ENCODE measurements around the gene HOXB5. TPM values are rescaled to one million over a fixed set of nuclear protein-coding genes. Genes with fewer than 3 reads are reported as not detected.

HOXB5 gene
- total and polyA plus RNA-seq, 4 donors, result 2.9 to 116 (median 56.0) TPM

DNA sequence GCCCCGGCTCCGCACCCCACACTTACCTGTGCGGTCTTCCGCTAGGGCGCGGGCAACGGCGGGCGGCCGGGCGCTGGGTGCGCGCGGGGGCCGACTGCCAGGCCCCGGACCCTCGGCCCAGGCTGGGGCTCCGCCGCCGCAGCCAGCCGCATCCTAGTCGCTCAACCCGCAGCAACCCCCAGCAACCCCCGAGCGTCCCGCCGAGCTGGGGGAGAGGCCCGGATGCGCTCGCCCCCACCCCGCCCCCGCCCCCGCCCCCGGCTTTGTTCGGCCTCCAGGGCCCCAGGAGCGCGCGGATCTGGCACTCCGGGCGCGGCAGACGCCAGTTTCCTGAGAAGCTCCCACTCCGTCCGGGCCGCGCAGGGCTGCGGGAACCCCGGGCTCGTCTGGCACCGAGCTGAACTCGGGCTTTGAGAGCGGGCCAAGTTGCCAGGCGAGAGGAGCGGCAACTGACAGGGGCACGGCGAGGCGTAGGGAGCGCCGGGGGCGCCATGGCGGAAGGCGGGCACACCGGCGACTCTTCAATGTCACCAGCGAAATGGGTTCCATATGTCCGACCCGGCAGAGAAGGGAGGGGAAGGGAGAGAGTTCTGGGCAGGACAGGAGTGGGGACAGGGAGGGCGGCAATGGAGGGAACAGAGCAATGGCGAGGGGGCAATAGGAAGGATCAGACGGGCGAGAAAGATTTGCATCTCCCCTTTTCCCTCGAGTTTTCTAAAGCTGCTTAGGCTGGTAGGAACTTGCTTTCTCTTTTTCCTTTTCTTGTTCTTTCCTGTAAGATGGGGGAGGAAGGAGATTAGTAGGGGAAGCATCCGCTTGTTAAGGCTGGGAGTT, 29.2 kb downstream of the HOXB5 start:
- no peaks in the 10 kb centered on the region for H3K27me3 ChIP-seq (ENCODE audit: control insufficient read depth, insufficient read depth, low read length)
- peak in 1 of 6 donors; percentile 66 for DNase-seq (ENCODE audit: low read depth in 4 of 6, low spot score in 6 of 6)
- H3K9me3 ChIP-seq (ENCODE audit: control insufficient read depth, insufficient read depth, low read length), result no peaks in the 10 kb centered on the region
- peaks cover 32% of the 10 kb centered on the region for H3K36me3 ChIP-seq (ENCODE audit: control insufficient read depth, insufficient read depth, low read length)
- H3K4me3 ChIP-seq (ENCODE audit: low read depth, low read length), result peak overlapping the region; percentile 48
- peak overlapping the region; percentile 99 for H3K27ac ChIP-seq (ENCODE audit: low read depth, low read length)
- WGBS (ENCODE audit: insufficient coverage), result 4% methylated on average over 69 of the region's 73 CpGs
- H3K4me1 ChIP-seq (ENCODE audit: control insufficient read depth, insufficient read depth, low read length), result peaks cover 91% of the 10 kb centered on the region

DNA sequence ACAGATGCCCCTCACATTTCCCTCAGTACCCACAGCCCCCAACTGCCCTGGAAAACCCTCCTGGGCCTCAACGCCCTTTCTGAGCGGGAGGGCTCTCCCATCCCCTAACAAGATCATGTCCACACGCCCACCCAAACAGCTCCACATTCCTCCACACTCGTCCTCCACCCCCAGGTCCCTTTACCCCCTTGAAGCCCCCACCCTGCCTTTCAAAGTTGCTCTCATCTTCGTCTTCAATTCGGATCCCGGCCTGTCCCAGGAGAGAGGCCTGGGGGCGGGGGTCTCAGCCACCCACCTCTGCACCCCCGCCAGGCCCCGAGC, 29.8 kb downstream of the HOXB5 start:
- Histone ChIP-seq H3K4me3 (ENCODE audit: low read depth, low read length) (peak overlapping the region; percentile 30), H3K27ac (ENCODE audit: low read depth, low read length) (peak overlapping the region; percentile 99), H3K27me3 (ENCODE audit: control insufficient read depth, insufficient read depth, low read length) (no peaks in the 10 kb centered on the region), H3K4me1 (ENCODE audit: control insufficient read depth, insufficient read depth, low read length) (peaks cover 93% of the 10 kb centered on the region), H3K36me3 (ENCODE audit: control insufficient read depth, insufficient read depth, low read length) (peaks cover 32% of the 10 kb centered on the region), H3K9me3 (ENCODE audit: control insufficient read depth, insufficient read depth, low read length) (no peaks in the 10 kb centered on the region)
- 2% methylated on average over 10 of the region's 10 CpGs for WGBS (ENCODE audit: insufficient coverage)
- DNase-seq (ENCODE audit: low read depth in 4 of 6, low spot score in 6 of 6), result no peak

DNA sequence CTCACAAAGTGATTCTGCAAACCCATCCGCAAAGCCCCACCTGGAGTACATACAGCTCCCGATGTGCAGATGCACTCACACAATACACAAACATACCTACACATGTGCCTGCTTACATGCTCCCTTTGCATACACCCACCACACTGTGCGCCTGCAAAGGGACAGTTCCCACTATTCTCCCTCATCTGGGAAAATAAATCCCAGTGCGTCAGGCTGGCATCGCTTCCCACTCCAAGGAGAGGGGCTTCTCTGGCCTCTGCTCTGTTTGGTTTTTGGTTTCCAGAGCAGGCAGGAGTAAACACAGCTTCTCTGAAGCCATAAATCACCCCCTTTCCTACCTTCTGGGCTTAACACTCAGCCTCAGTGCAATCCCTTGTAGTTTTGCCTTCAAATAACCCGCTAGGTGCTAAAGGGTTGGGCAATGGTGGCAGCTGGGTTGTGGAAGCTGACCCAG, 30.2 kb downstream of the HOXB5 start:
- peak in 2 of 6 donors; percentile 62 to 88 for DNase-seq (ENCODE audit: low read depth in 4 of 6, low spot score in 6 of 6)
- Histone ChIP-seq H3K9me3 (ENCODE audit: control insufficient read depth, insufficient read depth, low read length) (no peaks in the 10 kb centered on the region), H3K27ac (ENCODE audit: low read depth, low read length) (peak overlapping the region; percentile 99), H3K36me3 (ENCODE audit: control insufficient read depth, insufficient read depth, low read length) (peaks cover 36% of the 10 kb centered on the region), H3K27me3 (ENCODE audit: control insufficient read depth, insufficient read depth, low read length) (no peaks in the 10 kb centered on the region), H3K4me3 (ENCODE audit: low read depth, low read length) (peak overlapping the region; percentile 30), H3K4me1 (ENCODE audit: control insufficient read depth, insufficient read depth, low read length) (peaks cover 93% of the 10 kb centered on the region)
- 10% methylated on average over 5 of the region's 6 CpGs for WGBS (ENCODE audit: insufficient coverage)

DNA sequence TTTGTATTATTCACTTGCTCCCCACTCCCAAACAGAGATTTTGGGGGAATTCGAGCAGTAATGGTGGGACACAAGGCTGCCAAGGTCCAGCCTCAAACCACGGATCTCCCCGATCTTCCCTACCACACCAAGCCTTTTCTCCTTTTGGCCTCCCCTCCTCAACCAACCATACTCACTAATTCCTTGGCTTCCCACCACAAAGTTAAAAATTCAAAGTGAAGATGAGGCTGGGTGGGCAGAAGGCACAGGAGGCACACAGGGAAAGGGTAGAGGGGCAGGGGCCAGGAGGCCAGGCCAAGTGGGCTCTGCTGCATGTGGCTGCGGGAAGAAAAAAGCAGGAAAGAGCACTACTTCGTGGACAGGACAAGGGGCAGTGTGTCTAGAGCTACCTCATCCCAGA, 30.6 kb downstream of the HOXB5 start:
- Histone ChIP-seq H3K27ac (ENCODE audit: low read depth, low read length) (peak overlapping the region; percentile 99), H3K27me3 (ENCODE audit: control insufficient read depth, insufficient read depth, low read length) (no peaks in the 10 kb centered on the region), H3K36me3 (ENCODE audit: control insufficient read depth, insufficient read depth, low read length) (peaks cover 40% of the 10 kb centered on the region), H3K4me3 (ENCODE audit: low read depth, low read length) (peak overlapping the region; percentile 30), H3K9me3 (ENCODE audit: control insufficient read depth, insufficient read depth, low read length) (no peaks in the 10 kb centered on the region), H3K4me1 (ENCODE audit: control insufficient read depth, insufficient read depth, low read length) (peaks cover 93% of the 10 kb centered on the region)
- DNase-seq (ENCODE audit: low read depth in 4 of 6, low spot score in 6 of 6), result no peak
- 4% methylated on average over 4 of the region's 5 CpGs for WGBS (ENCODE audit: insufficient coverage)

DNA sequence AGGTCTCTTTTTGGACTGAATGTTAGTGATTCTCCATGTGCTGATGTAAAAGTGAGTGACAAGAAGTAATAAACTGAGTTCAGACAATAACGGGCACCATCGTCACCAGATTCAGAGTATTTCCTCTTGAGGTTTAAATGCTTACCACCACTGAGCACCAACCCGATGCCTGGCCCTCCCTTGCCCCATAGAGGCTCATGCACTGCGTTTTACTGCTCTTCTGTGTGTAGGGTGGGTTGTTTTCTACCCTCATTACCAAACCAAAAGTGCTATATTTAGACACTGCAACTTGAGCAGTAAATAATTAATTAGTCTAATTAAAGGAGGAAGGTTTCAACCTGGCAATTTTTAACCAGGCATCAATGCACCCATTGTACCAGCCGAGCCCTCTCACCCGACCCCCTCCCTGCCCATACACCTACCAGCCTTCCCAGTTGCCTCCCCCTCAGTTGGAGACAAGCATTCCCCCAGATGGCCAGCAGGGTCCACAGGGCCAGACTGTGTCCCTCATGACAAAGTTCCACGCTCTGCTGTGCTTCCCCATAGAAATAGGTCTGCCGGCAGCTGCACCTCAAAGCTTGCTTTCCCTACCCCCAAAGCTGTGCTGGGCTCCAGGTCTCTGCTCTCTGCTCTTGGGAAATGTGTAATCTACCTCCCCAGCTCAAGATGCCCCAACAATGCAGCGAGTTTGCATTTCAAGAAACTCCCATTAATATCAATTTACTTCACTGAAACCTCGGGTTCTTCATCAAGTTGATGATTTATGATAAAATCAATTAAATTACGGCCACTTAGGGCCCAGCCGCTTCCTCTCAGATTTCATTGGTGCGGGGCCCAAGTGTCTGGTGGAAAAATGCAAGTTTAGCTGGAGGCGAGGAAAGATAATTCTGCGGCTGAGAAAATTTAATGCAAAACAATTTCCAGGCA, 31.4 kb downstream of the HOXB5 start:
- no peaks in the 10 kb centered on the region for H3K27me3 ChIP-seq (ENCODE audit: control insufficient read depth, insufficient read depth, low read length)
- peaks cover 95% of the 10 kb centered on the region for H3K4me1 ChIP-seq (ENCODE audit: control insufficient read depth, insufficient read depth, low read length)
- H3K27ac ChIP-seq (ENCODE audit: low read depth, low read length), result peak overlapping the region; percentile 99
- H3K9me3 ChIP-seq (ENCODE audit: control insufficient read depth, insufficient read depth, low read length), result no peaks in the 10 kb centered on the region
- peak overlapping the region; percentile 30 for H3K4me3 ChIP-seq (ENCODE audit: low read depth, low read length)
- 16% methylated on average over 7 of the region's 15 CpGs for WGBS (ENCODE audit: insufficient coverage)
- no peak for DNase-seq (ENCODE audit: low read depth in 4 of 6, low spot score in 6 of 6)
- H3K36me3 ChIP-seq (ENCODE audit: control insufficient read depth, insufficient read depth, low read length), result peaks cover 41% of the 10 kb centered on the region

DNA sequence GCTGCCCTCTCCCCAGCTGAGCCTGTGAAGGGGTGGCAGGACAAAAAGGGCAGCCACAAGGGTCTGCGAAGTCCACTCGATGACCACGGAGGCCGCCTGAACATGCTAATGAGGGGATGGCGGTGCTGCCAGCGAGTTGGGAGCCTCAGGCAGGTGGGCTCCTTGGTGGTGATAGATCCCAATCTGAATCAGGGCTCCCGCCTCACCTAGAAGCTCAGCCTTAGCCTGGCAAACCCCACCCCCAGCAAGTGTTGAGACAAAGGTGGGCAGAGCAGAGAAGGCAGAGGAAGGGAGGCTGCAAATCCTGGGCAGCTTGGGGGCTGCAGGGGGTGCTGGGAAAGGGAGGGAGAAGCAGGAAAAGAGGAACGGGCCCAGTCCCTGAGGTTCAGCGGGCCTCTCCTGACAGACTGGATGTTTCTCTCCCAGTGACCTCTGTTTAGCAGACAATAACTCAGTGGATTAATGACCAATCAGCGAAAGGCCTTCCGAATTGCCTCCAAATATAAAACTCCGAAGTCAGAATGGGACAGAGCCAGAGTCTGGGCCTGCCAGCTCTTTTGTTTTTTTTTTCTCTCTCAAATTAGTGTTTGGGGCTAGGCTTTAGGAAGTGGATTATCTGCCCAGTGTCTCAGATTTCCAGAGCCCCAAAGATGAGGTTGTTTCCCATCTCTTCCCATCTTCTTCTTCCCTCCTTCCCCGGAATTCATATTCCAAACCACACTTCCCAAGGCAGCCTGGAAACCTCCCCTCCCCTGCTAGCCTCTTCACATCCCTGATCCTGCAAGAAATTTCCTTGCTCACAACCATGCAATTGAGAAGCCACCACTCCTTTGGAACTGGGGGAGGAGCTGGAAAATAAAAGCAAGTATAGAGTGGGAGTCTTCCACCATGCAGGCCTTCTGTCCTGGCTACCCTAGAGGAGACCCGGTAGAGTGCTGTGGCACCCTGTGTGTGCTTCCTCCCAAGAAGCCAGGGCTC, 33.5 kb downstream of the HOXB5 start:
- peaks cover 86% of the 10 kb centered on the region for H3K4me1 ChIP-seq (ENCODE audit: control insufficient read depth, insufficient read depth, low read length)
- H3K36me3 ChIP-seq (ENCODE audit: control insufficient read depth, insufficient read depth, low read length), result peaks cover 35% of the 10 kb centered on the region
- H3K4me3 ChIP-seq (ENCODE audit: low read depth, low read length), result peak overlapping the region; percentile 28
- no peaks in the 10 kb centered on the region for H3K9me3 ChIP-seq (ENCODE audit: control insufficient read depth, insufficient read depth, low read length)
- H3K27me3 ChIP-seq (ENCODE audit: control insufficient read depth, insufficient read depth, low read length), result no peaks in the 10 kb centered on the region
- peak overlapping the region; percentile 99 for H3K27ac ChIP-seq (ENCODE audit: low read depth, low read length)
- DNase-seq (ENCODE audit: low read depth in 4 of 6, low spot score in 6 of 6), result peak in 1 of 6 donors; percentile 81
- 14% methylated on average over 9 of the region's 14 CpGs for WGBS (ENCODE audit: insufficient coverage)

DNA sequence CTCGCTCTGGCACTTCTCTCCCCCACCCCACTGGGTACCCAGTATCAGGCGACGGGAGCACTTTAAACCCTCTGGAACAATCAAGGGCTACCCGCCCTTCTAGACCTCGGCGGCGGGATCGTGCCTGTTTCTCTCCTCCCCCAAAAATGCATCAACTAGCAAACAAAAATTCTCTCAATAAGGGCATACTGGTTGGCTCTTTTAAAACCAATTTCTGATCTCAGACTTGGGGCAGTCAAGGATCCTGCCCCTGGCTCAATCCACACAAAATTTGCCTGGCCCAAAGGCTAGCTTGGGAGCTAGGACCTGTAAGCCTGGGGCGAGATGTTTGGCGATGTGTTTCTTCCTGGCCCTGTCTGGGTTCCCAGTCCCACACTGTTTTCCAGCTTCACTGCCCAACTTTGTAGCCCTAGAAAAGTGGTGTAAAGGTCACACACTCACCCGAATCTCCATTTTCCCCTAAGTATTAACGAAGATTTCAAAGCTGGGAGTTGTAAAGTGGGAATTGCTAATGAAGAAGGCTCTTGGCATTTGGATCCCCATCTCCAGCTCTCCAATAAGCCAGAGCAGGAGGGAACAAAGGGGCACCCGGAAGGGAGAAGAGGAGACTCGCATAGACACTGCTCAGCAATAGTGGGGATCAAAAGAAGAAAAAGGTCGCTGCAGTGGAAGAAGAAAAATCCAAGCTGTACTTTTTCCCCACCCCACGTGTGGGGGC, 34.3 kb downstream of the HOXB5 start:
- Histone ChIP-seq H3K4me1 (ENCODE audit: control insufficient read depth, insufficient read depth, low read length) (peaks cover 85% of the 10 kb centered on the region), H3K27me3 (ENCODE audit: control insufficient read depth, insufficient read depth, low read length) (no peaks in the 10 kb centered on the region), H3K27ac (ENCODE audit: low read depth, low read length) (peak overlapping the region; percentile 99), H3K9me3 (ENCODE audit: control insufficient read depth, insufficient read depth, low read length) (no peaks in the 10 kb centered on the region), H3K4me3 (ENCODE audit: low read depth, low read length) (peak overlapping the region; percentile 28), H3K36me3 (ENCODE audit: control insufficient read depth, insufficient read depth, low read length) (peaks cover 36% of the 10 kb centered on the region)
- DNase-seq (ENCODE audit: low read depth in 4 of 6, low spot score in 6 of 6), result peak in 1 of 6 donors; percentile 69
- WGBS (ENCODE audit: insufficient coverage), result 14% methylated on average over 10 of the region's 16 CpGs

DNA sequence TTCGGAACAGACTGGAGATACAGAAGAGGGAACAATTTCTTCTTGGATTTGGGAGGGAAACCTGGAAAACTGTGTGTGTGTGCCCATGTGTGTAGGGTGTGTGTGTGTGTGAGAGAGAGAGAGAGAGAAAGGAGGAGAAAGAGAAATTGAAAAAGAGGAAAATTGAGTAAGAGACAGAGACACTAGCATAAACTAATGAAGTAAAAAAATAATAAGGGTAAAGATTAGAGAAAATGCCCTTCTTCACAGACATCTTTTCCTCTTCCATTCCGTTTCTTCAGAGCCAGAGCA, 34.8 kb downstream of the HOXB5 start:
- Histone ChIP-seq H3K27me3 (ENCODE audit: control insufficient read depth, insufficient read depth, low read length) (no peaks in the 10 kb centered on the region), H3K27ac (ENCODE audit: low read depth, low read length) (peak overlapping the region; percentile 99), H3K36me3 (ENCODE audit: control insufficient read depth, insufficient read depth, low read length) (peaks cover 37% of the 10 kb centered on the region), H3K4me1 (ENCODE audit: control insufficient read depth, insufficient read depth, low read length) (peaks cover 84% of the 10 kb centered on the region), H3K4me3 (ENCODE audit: low read depth, low read length) (peak overlapping the region; percentile 28), H3K9me3 (ENCODE audit: control insufficient read depth, insufficient read depth, low read length) (no peaks in the 10 kb centered on the region)
- DNase-seq (ENCODE audit: low read depth in 4 of 6, low spot score in 6 of 6), result peak in 1 of 6 donors; percentile 63
- WGBS (ENCODE audit: insufficient coverage), result 28% methylated on average over 2 of the region's 2 CpGs

All from spinal cord (tissue), 10 donors.